Activated CD8-positive, alpha-beta T cell treated with anti-CD3 and anti-CD28 coated beads for 36 hours (primary cell): ENCODE data around the gene PFKFB3. TPM values are rescaled to one million over a fixed set of nuclear protein-coding genes. Genes with fewer than 3 reads are reported as not detected.
A peak's percentile ranks its signal among the peaks of the same experiment; 100 is the strongest.

ENCODE experiments used
- ATAC-seq: fragments of 200-7000 bp; cut with Tn5 transposase; one replicate; pipeline ENCODE4 v1.10.0; 2021; ENCODE audit warnings: mild to moderate bottlenecking, moderate library complexity
- CTCF ChIA-PET: fragments of 350-600 bp; sonication (Branson Sonifier 250); formaldehyde crosslinking; loops from one replicate; lab custom pipeline; 2021; ENCODE audit warnings: antibody characterized with exemption; lab: Charles Lee
- POLR2A ChIA-PET: fragments of 350-600 bp; sonication (Branson Sonifier 250); formaldehyde crosslinking; loops from one replicate; lab custom pipeline; 2021; ENCODE audit warnings: antibody characterized with exemption; lab: Charles Lee
- DNase-seq: peaks from one replicate; pipeline ENCODE4 v3.0.0-alpha.2; 2020
- H3K27ac Mint-ChIP-seq: one replicate; pipeline ENCODE4 v1.8.0; 2021; ENCODE audit warnings: mild to moderate bottlenecking, mixed read lengths
- H3K27me3 Mint-ChIP-seq: one replicate; pipeline ENCODE4 v1.8.0; 2021; ENCODE audit warnings: mixed read lengths
- H3K36me3 Mint-ChIP-seq: one replicate; pipeline ENCODE4 v1.8.0; 2021; ENCODE audit warnings: low read depth, mixed read lengths
- H3K4me1 Mint-ChIP-seq: one replicate; pipeline ENCODE4 v1.8.0; 2021; ENCODE audit warnings: low read depth, mixed read lengths
- H3K4me3 Mint-ChIP-seq: one replicate; pipeline ENCODE4 v1.8.0; 2021; ENCODE audit warnings: mild to moderate bottlenecking, moderate library complexity, mixed read lengths
- H3K9me3 Mint-ChIP-seq: one replicate; pipeline ENCODE4 v1.8.0; 2021; ENCODE audit warnings: mixed read lengths
- CTCF ChIP-seq: fragments of 200-600 bp; IDR thresholded peaks from one replicate; pipeline ENCODE4 v1.8.0; 2022; ENCODE audit warnings: antibody characterized with exemption, mild to moderate bottlenecking
- intact Hi-C: fragments of 100-400 bp; cut with micrococcal nuclease; formaldehyde crosslinking; loops from one replicate; pipeline ENCODE4 v1.10.0; 2022
- total RNA-seq, 2 experiments: library from RNA; stranded (reverse); gene quantifications; one replicate each; pipeline ENCODE4 v1.2.3, GENCODE V29; 2021

Gene PFKFB3
- total RNA-seq: 100 to 1,000 TPM; 107 to 117 TPM

GRCh38 chr10:6202684-6203330 lies at the start of gene PFKFB3:
PFKFB3 (plus strand) TSS chr10:6202932; CDS start chr10:6203261, 329 bp downstream.
- H3K9me3 Mint-ChIP-seq: no peaks in the 10 kb centered on the region
- TF ChIP-seq CTCF: peak; percentile 97
- CTCF ChIA-PET: interaction anchor here (0.6 to 5.5 kb wide), 55 partner anchors 10 to 341 kb away, joined by 3 to 150 read pairs (median 4); no protein-coding TSS in a partner anchor

GRCh38 chr10:6153845-6154244 lies 48.9 kb upstream of the PFKFB3 start:
- Mint-ChIP-seq H3K4me3 (no peak overlapping the region), H3K9me3 (no peaks in the 10 kb centered on the region), H3K27me3 (no peaks in the 10 kb centered on the region), H3K27ac (no peak overlapping the region), H3K36me3 (peaks cover 19% of the 10 kb centered on the region), H3K4me1 (peaks cover 30% of the 10 kb centered on the region)
- intact Hi-C loops: no loop called here
- no peak for DNase-seq
- ChIA-PET CTCF (interaction anchor here (1.0 to 2.9 kb wide), 3 partner anchors 9 to 248 kb away, joined by 3 to 13 read pairs (median 3); no protein-coding TSS in a partner anchor), POLR2A (interaction anchor here (1.0 to 1.8 kb wide), 4 partner anchors 9 to 68 kb away, joined by 3 to 7 read pairs (median 4); no protein-coding TSS in a partner anchor)
- TF ChIP-seq CTCF: no peak
- no peak for ATAC-seq

More at GRCh38 chr10:6202684-6203330, at the start of gene PFKFB3:
- H3K27me3 Mint-ChIP-seq: no peaks in the 10 kb centered on the region
- POLR2A ChIA-PET: interaction anchor here (0.6 to 2.8 kb wide), 35 partner anchors 9 to 379 kb away, joined by 3 to 21 read pairs (median 4); no protein-coding TSS in a partner anchor
- peak within 1 kb of the TSS; percentile 98 for H3K27ac Mint-ChIP-seq
- ATAC-seq: peak; percentile 60
- H3K4me3 Mint-ChIP-seq: peak within 1 kb of the TSS; percentile 98
- peak; percentile 97 for DNase-seq
- peaks cover 24% of the 10 kb centered on the region for H3K36me3 Mint-ChIP-seq
- peaks cover 33% of the 10 kb centered on the region for H3K4me1 Mint-ChIP-seq
- intact Hi-C loops: loop anchor here (10.0 kb wide), 1 partner anchor 72 kb away; no protein-coding TSS in a partner anchor

GRCh38 chr10:6154566-6154965 lies 48.2 kb upstream of the PFKFB3 start:
- POLR2A ChIA-PET: interaction anchor here (1.8 kb wide), 1 partner anchor 48 kb away, joined by 7 read pairs; no protein-coding TSS in a partner anchor
- H3K4me3 Mint-ChIP-seq: no peak overlapping the region
- no peak for TF ChIP-seq CTCF
- DNase-seq: no peak
- H3K27ac Mint-ChIP-seq: no peak overlapping the region
- no peak for ATAC-seq
- CTCF ChIA-PET: interaction anchor here (1.2 to 2.9 kb wide), 2 partner anchors 8 to 247 kb away, joined by 3 to 13 read pairs; no protein-coding TSS in a partner anchor
- H3K36me3 Mint-ChIP-seq: peaks cover 17% of the 10 kb centered on the region
- H3K4me1 Mint-ChIP-seq: peaks cover 26% of the 10 kb centered on the region
- no peaks in the 10 kb centered on the region for H3K9me3 Mint-ChIP-seq
- H3K27me3 Mint-ChIP-seq: no peaks in the 10 kb centered on the region
- intact Hi-C loops: no loop called here

GRCh38 chr10:6158276-6158675 lies 44.5 kb upstream of the PFKFB3 start:
- intact Hi-C loops: no loop called here
- DNase-seq (no peak), ATAC-seq (no peak)
- peaks cover 21% of the 10 kb centered on the region for H3K4me1 Mint-ChIP-seq
- no peak for TF ChIP-seq CTCF
- no peak overlapping the region for H3K4me3 Mint-ChIP-seq
- H3K27me3 Mint-ChIP-seq: no peaks in the 10 kb centered on the region
- H3K27ac Mint-ChIP-seq: no peak overlapping the region
- peaks cover 7% of the 10 kb centered on the region for H3K36me3 Mint-ChIP-seq
- ChIA-PET POLR2A (no interaction called here), CTCF (interaction anchor here (1.0 to 1.5 kb wide), 2 partner anchors 8 to 249 kb away, joined by 3 to 6 read pairs; no protein-coding TSS in a partner anchor)
- H3K9me3 Mint-ChIP-seq: no peaks in the 10 kb centered on the region
